GM21423 (cell line): ENCODE measurements around the gene OAS3.
"Not testable (repeated sequence)": the region's sequence is repeated elsewhere in the genome, so short reads cannot be mapped to it uniquely, and the experiment has no call there.

ENCODE experiments used
- ATAC-seq: cut with Tn5 transposase; IDR thresholded peaks from one replicate; pipeline ENCODE4 v1.9.1; 2021; ENCODE audit warnings: mild to moderate bottlenecking, moderate library complexity; ENCODE audit not compliant: unreplicated experiment

OAS3 gene

DNA sequence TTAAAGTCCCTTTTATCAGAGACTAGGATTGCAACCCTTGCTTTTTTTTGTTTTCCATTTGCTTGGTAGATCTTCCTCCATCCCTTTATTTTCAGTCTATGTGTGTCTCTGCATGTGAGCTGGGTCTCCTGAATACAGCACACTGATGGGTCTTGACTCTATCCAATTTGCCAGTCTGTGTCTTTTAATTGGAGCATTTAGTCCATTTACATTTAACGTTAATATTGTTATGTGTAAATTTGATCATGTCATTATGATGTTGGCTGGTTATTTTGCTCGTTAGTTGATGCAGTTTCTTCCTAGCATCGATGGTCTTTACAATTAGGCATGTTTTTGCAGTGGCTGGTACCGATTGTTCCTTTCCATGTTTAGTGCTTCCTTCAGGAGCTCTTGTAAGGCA is 18.9 kb downstream of the OAS3 start:
- ATAC-seq: not testable (repeated sequence)

DNA sequence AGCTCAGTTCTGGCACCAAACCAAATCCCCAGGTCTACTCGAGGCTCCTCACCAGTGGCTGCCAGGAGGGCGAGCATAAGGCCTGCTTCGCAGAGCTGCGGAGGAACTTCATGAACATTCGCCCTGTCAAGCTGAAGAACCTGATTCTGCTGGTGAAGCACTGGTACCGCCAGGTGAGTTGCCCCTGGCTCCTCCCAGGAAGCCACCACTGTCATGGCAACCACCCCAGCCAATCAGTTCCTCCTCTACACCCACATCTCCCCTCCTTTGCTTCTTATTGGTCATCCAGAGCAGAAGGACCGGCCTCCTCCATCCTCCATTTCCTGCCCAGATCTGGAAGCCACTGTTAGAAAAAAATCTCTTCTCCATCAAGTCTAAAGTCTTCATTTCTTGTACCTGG is 22.8 kb downstream of the OAS3 start:
- no peak for ATAC-seq

DNA sequence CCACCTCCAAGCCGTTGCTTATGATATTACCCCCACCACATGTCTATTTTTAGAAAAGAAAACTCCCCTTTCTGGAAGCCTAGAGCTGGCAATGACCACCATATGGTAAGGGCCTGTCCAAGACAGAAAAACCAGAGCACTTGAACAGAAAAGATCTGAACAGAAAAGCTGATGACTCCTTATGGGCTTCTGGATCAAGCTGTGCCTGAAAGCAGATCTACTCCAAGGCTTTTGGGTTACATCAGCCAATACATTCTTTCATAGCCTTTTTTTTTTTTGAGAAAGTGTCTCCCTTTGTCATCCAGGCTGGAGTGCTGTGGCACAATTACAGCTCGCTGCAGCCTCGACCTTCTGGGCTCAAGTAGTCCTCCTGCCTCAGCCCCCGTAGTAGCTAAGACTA is 23.3 kb downstream of the OAS3 start:
- ATAC-seq: no peak

DNA sequence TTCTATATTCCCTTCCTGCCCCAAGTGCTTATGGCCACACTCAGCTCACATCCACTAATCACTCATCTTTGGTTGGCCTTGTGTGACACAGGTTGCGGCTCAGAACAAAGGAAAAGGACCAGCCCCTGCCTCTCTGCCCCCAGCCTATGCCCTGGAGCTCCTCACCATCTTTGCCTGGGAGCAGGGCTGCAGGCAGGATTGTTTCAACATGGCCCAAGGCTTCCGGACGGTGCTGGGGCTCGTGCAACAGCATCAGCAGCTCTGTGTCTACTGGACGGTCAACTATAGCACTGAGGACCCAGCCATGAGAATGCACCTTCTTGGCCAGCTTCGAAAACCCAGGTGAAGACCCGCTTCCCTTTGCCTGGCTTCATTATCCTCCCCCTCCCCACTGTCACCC is 24.3 kb downstream of the OAS3 start:
- no peak for ATAC-seq

DNA sequence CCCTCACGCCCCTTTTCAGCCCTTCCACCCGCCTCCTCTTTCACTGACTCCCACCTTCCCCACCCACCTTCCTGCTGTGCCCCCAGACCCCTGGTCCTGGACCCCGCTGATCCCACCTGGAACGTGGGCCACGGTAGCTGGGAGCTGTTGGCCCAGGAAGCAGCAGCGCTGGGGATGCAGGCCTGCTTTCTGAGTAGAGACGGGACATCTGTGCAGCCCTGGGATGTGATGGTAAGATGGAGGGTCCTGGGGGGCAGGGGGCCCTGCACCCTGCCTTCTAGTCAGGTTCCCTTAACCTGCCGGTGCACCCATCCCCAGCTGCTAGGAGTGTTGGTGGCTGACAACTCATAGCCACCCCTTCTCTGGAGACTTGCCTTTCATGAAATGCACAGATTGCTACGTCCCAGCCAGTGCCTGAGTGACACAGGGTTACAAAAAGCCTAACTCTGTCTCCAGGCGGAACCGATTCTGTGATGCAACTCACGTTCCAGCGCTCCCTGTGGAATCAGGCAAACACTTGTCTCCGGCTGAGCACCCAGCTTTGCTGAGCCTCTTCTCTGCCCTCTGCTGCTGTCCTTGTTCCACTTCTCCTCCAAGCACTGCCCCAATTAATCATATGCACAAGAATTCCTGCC is 25.1 kb downstream of the OAS3 start:
- no peak for ATAC-seq

DNA sequence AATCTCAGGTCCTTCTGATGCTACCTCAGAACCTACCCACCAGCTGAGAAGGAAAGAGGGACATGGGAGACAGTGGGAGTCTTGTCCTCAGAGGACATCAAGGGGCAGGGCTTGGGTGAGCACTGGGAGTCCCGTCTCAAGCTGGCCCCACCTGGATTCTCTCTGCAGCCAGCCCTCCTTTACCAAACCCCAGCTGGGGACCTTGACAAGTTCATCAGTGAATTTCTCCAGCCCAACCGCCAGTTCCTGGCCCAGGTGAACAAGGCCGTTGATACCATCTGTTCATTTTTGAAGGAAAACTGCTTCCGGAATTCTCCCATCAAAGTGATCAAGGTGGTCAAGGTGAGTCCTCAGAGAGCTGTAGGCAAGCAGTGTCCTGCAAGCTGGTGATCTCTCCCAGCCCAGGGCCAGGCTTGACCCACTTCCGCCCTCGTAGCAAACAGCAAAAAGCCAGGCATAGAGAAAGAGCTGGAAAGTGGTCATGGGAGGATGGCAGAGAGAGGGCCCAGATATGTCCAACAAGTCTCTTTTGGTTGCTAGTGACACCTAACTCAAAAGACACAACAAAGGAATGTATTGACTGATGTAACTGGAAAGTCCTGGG is 25.9 kb downstream of the OAS3 start:
- no peak for ATAC-seq

DNA sequence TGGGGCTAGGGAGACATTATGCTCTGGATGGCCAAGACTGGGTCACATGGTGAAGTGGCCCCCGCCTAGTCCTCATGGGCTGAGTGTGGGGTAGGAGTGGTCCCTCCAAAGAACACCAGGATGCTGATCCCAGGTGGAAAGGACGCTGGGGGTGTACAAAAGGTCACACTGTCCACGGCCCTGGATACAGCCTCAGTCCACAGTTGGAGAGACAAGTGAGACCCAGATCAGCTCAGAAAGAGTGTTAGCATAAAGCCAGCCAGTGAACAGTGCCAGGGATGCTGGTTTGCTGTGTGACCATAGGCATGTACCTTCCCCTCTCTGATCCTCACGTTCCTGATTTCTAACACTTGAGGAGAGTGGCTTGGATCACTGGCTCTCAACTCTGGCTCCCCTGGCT is 26.6 kb downstream of the OAS3 start:
- no peak for ATAC-seq

DNA sequence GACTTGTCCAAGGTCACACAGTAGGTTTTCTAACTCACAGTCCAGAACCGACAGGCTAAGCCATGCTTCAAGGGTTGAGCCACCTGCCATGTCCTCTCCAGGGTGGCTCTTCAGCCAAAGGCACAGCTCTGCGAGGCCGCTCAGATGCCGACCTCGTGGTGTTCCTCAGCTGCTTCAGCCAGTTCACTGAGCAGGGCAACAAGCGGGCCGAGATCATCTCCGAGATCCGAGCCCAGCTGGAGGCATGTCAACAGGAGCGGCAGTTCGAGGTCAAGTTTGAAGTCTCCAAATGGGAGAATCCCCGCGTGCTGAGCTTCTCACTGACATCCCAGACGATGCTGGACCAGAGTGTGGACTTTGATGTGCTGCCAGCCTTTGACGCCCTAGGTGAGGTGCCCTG is 27.4 kb downstream of the OAS3 start:
- ATAC-seq: no peak

DNA sequence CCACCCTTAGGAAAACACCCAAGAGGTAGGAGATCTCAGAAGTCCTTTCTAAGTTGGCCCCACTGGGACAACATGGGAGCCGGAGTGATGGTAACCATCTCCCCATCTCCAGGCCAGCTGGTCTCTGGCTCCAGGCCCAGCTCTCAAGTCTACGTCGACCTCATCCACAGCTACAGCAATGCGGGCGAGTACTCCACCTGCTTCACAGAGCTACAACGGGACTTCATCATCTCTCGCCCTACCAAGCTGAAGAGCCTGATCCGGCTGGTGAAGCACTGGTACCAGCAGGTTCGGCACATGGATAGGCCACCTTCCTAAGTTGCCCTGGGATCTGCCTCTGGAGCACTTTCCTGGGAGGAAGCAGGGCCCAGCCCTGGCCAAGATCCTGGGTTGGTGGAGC is 29.0 kb downstream of the OAS3 start:
- no peak for ATAC-seq

DNA sequence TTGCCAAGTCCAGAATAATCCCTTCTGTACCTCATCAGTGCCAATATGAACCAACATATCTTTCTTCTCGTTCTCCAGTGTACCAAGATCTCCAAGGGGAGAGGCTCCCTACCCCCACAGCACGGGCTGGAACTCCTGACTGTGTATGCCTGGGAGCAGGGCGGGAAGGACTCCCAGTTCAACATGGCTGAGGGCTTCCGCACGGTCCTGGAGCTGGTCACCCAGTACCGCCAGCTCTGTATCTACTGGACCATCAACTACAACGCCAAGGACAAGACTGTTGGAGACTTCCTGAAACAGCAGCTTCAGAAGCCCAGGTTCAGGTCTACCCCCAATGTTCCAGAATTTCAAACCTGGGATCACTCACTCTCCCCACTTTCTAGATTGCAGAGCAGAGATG is 29.6 kb downstream of the OAS3 start:
- ATAC-seq: no peak

DNA sequence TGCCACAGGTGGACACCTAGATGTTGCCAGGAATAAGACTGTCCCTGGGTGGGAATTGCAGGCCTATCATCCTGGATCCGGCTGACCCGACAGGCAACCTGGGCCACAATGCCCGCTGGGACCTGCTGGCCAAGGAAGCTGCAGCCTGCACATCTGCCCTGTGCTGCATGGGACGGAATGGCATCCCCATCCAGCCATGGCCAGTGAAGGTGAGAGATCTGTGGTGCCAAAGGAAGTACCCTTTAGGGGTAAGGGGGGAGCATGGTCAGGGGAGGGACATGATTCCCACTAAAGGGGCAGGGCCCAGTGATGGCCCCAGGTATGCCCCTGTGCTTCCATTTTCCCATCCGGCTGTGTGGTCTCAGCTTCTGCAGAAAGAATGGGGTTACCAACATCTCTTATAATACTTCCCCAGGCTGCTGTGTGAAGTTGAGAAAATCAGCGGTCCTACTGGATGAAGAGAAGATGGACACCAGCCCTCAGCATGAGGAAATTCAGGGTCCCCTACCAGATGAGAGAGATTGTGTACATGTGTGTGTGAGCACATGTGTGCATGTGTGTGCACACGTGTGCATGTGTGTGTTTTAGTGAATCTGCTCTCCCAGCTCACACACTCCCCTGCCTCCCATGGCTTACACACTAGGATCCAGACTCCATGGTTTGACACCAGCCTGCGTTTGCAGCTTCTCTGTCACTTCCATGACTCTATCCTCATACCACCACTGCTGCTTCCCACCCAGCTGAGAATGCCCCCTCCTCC is 31.5 kb downstream of the OAS3 start:
- no peak for ATAC-seq

DNA sequence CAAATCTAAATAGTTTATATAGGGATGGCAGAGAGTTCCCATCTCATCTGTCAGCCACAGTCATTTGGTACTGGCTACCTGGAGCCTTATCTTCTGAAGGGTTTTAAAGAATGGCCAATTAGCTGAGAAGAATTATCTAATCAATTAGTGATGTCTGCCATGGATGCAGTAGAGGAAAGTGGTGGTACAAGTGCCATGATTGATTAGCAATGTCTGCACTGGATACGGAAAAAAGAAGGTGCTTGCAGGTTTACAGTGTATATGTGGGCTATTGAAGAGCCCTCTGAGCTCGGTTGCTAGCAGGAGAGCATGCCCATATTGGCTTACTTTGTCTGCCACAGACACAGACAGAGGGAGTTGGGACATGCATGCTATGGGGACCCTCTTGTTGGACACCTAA is 32.1 kb downstream of the OAS3 start:
- ATAC-seq: no peak

DNA sequence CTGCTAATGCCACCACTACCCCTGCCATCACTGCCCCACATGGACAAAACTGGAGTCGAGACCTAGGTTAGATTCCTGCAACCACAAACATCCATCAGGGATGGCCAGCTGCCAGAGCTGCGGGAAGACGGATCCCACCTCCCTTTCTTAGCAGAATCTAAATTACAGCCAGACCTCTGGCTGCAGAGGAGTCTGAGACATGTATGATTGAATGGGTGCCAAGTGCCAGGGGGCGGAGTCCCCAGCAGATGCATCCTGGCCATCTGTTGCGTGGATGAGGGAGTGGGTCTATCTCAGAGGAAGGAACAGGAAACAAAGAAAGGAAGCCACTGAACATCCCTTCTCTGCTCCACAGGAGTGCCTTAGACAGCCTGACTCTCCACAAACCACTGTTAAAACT is 33.0 kb downstream of the OAS3 start:
- no peak for ATAC-seq

DNA sequence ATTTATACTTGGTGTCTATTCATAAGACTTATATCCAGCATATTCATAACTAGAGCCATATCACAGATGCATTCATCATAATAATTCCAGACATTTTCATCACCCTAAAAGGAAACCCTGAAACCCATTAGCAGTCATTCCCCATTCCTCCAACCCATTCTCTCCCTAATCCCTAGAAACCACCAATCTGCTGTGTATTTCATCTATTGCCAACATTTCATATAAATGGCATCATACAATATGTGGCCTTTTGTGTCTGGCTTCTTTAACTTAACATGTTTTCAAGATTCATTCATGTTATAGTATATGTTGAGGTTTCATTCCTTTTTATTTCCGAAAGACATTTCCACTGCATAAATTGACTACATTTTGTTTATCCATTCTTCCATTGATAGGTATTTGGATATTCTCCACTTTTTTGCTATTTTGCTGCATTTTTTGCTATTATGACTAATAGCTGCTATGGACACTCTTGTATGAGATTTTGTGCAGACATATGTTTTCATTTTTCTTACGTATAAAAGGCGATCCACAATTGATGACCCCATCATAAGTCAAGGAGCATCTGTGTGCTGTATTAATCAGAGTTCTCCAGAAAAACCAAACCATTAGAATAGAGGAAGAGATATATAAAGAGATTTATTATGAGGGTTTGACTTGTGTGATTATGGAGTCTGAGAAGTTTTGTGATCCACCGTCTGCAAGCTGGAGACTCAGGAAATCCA is 34.9 kb downstream of the OAS3 start:
- ATAC-seq: no peak

DNA sequence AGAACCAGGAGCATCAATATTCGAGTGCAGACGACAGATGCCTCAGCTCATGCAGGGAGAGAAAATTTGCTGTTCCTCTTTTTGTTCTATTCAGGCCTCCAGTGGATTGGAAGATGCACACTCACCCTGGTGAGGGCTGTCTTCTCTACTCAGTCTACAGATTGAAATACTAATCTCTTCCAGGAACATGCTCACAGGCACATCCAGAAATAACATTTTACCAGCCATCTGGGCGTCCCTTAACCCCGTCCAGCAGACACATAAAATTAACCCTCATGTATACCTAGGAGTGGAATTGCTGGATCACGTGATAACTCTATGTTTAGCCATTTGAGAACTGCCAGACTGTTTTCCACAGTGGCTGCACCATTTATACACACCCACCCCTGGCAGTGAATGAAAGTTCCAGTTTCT is 35.6 kb downstream of the OAS3 start:
- ATAC-seq: no peak

DNA sequence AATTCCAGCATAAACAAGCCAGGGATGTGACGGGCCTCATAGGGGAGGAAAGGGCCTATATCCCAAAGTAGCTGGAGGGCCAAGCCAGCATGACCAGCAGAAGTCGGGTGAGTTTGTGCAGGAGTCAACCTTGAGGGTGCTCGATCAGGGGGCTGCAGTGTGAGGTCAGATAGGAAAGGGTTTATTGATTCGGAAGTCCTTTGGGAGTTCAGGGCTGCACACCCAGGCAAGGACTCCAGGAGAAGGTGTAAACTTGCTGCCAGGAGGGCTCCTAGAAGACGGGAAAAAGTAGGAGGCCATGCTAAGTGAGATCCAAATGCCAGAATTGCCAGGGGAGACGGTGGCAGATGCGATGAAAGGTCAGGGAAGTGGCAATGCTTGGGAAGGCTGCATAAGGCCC is 36.6 kb downstream of the OAS3 start:
- ATAC-seq: no peak

DNA sequence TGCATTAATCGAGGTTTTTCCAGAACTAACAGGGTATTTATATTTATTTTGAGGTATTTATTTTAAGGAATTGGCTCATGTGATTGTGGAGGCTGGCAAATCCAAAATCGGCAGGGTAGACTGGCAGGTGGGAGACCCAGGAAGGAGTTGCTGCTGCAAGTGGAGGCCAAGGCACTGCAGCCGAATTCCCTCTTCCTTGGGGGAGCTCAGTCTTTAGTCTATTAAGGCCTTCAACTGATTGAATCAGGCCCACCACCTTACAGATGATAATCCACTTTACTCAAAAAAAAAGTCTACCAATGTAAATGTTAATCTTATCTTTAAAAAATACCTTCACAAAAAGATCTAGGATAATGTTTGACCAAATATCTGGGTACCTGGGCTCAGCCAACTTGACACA is 38.9 kb downstream of the OAS3 start:
- ATAC-seq: no peak

DNA sequence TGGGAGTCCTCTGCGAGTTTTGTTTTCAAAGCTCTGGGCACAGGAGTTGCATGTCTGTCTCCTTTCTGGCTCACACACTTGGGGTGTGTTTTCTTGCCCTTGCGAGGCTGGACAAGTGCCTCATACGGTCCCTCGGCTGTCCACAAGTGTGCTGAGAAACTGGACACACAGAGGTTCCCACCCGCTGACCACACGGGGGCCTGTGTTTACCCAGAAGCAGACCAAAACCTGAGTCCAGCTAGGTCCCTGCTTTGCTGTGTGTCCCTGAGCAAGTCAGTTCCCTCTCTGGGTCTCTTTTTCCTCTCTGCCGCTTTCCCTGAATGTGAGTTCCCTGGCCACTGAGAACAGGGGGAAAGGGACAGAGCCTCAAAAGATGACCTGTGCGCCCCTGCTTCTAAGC is 39.4 kb downstream of the OAS3 start:
- ATAC-seq: no peak

DNA sequence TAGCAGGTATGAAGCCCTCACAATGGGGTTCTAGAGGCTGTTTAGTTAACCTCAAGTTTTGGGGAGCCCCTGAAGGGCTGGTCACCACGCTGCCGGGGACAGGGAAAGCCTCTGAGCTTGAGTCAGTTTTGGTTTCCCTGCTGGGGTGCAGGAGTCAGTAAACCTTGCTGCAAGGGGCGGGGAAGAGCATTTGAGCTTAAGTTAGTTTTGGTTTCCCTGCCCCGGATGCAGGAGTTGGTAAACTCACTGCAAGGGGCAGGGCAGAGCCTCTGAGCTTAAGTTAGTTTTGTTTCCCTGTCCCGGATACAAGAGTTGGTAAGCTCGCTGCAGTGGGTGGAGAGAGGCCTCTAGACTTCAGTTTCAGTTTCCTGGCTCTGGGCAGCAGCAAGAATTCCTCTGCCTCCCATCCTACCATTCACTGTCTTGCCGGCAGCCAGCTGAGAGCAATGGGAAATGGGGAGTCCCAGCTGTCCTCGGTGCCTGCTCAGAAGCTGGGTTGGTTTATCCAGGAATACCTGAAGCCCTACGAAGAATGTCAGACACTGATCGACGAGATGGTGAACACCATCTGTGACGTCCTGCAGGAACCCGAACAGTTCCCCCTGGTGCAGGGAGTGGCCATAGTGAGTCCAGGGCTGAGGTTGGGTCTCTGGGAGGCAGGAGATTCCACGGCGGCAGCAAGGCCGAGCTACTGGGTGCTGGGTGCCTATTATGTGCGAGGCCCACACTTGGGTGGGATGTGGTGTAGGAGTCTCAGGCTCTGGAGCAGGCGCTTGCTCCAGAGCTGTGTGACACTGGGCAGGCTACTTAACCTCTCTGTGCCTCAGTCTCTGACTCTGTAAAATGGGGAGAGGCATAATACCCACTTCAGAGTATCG is 40.1 kb downstream of the OAS3 start, which contains the start of gene OAS2:
TSS of gene OAS2 (plus strand) at position 357 of the 878 bp plus-strand sequence. CDS start at position 447, 90 bp downstream.
- peak; percentile 92 for ATAC-seq

DNA sequence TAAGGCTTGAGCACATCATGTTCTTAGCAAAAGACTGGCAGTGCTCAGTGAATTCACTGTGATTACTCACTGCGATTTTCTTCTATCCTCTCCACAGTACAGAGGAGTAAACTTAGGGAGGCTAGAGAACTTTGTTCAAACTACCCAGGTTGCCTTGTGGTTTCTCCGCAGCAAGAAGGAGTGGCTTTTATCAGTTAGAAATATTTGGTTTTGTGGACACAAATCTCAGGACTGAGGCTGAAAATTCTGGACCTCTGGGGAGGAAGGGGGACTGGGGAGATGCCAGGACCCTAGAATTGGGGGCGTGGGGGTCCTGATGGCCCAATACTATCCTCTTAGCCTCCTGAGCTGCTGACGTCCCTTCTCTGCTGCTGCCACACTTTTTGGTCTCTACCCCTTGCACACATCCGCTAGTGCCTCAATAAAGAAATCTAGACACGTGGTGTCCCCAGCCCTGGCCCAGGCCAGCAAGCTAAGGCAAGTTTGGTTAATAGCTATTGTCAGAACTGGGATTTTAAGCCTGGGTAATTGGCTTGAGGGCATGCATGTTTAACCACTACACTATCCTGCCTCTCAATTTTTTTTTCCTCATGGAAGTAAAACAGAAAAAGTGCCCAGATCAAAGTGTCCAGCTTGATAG is 40.9 kb downstream of the OAS3 start:
- ATAC-seq: no peak
